Measurements from ENCODE around the gene STAT1.
"Not testable (repeated sequence)": the region's sequence is repeated elsewhere in the genome, so short reads cannot be mapped to it uniquely, and the experiment has no call there.

The STAT1 gene

DNA sequence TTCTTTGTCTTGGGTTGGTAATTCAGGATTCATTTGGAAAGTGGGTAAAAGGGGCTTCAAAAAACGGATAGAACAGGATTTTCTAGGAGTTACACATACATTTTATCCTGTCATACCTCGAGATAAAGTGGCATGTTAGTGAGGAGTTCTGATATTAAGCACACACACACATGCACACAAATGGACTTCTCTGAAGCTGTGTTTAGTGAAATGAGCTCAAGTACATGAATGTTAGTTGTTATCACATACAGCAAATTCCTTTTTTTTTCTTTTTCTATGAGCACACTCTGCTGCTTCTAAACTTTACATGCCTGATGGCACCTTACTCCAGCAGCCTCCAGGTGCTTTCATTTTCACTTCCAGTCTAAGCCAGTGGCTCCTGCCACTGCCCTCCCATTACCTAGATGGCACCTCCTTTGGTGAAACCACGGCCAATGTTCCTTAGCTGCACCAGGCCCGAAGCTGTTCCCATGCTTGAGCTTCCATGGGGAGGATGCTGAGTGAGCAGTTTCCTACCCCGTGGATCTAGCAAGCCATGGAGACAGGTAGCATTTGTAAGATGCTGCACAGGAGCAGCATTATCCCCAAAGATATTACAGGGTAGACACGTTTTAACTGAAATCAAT lies 49.7 kb downstream of the STAT1 start:
- Histone ChIP-seq H3K36me3 (ENCODE audit: insufficient read depth, low read length) (peaks cover 14% of the 10 kb centered on the region), H3K27me3 (ENCODE audit: control insufficient read depth in 1 of 2, insufficient read depth in 2 of 2, low read length in 2 of 2) (no peaks in the 10 kb centered on the region), H3K9me3 (ENCODE audit: low read length) (no peaks in the 10 kb centered on the region), H3K4me3 (ENCODE audit: low read depth in 1 of 2, low read length in 2 of 2) (no peak overlapping the region), H3K9ac (ENCODE audit: low read length) (no peak overlapping the region), H3K27ac (ENCODE audit: low read depth, low read length) (no peak overlapping the region), H3K4me1 (ENCODE audit: insufficient read depth, low read length) (no peaks in the 10 kb centered on the region)

DNA sequence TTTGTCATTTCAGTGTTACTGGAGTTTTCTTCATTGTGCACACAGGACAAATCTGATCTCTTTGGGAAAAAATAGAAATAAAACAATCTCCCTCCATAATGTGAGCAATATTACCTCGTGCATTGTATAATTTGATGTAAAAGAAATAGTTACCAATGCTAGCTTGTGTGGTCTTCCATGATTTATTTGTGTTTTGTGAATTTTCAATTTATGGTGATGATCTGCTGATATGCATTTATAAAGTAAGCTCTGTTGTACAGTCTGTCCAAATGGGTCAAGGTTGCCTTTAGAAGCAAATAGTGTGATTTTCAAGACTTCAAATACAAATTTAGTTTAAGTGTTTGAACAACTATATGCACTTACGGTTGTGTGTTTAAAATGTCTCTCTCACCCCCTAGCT lies 50.9 kb downstream of the STAT1 start:
- no peak overlapping the region for H3K4me3 ChIP-seq (ENCODE audit: low read depth in 1 of 2, low read length in 2 of 2)
- peaks cover 14% of the 10 kb centered on the region for H3K36me3 ChIP-seq (ENCODE audit: insufficient read depth, low read length)
- H3K27ac ChIP-seq (ENCODE audit: low read depth, low read length), result no peak overlapping the region
- no peaks in the 10 kb centered on the region for H3K9me3 ChIP-seq (ENCODE audit: low read length)
- H3K4me1 ChIP-seq (ENCODE audit: insufficient read depth, low read length), result no peaks in the 10 kb centered on the region
- no peak overlapping the region for H3K9ac ChIP-seq (ENCODE audit: low read length)
- H3K27me3 ChIP-seq (ENCODE audit: control insufficient read depth in 1 of 2, insufficient read depth in 2 of 2, low read length in 2 of 2), result no peaks in the 10 kb centered on the region

DNA sequence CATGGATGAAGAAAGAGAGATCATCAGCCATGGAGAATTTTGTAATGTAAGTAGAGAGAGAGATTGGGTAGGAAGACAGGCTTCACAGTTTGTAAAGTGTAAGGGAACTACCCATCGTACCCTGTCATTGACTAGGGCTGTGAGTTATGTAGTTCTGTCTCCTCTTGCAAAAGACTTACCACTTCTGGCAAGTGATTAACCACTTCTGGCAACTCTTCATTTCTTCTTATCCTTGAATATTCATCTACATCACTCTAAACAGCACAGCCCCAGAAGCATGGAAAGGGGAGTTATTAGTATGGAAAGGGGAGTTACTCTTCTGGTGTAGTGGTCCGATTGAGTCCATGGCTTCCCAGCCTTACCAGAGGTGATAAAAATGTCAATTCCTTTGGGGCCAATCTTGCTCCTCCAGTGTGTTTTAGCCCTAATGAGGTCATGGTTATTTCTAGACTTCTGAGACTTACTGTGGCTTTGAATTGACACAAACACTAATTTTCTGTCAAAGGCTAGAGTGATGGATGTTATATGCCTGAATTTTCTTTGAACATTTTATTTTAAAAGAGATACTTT lies 52.0 kb downstream of the STAT1 start:
- H3K36me3 ChIP-seq (ENCODE audit: insufficient read depth, low read length), result peaks cover 14% of the 10 kb centered on the region
- no peak overlapping the region for H3K4me3 ChIP-seq (ENCODE audit: low read depth in 1 of 2, low read length in 2 of 2)
- no peaks in the 10 kb centered on the region for H3K27me3 ChIP-seq (ENCODE audit: control insufficient read depth in 1 of 2, insufficient read depth in 2 of 2, low read length in 2 of 2)
- H3K27ac ChIP-seq (ENCODE audit: low read depth, low read length), result no peak overlapping the region
- H3K4me1 ChIP-seq (ENCODE audit: insufficient read depth, low read length), result no peaks in the 10 kb centered on the region
- no peak overlapping the region for H3K9ac ChIP-seq (ENCODE audit: low read length)
- no peaks in the 10 kb centered on the region for H3K9me3 ChIP-seq (ENCODE audit: low read length)

DNA sequence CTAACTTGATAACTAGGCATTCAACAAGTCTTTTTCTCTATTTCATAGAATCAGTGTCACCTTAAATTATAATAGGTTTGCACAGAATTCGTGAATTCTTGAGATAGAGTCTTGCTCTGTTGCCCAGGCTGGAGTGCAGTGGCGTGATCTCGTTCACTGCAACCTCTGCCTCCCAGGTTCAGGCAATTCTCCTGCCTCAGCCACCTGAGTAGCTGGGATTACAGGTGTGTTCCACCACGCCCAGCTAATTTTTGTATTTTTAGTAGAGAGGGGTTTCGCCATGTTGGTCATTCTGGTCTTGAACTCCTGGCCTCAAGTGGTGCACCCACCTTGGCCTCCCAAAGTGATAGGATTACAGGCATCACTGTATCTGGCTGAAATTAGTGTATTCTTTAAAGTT lies 52.9 kb downstream of the STAT1 start:
- H3K4me1 ChIP-seq (ENCODE audit: insufficient read depth, low read length); H3K9ac ChIP-seq (ENCODE audit: low read length); H3K9me3 ChIP-seq (ENCODE audit: low read length); H3K4me3 ChIP-seq (ENCODE audit: low read depth in 1 of 2, low read length in 2 of 2); H3K27ac ChIP-seq (ENCODE audit: low read depth, low read length); H3K27me3 ChIP-seq (ENCODE audit: control insufficient read depth in 1 of 2, insufficient read depth in 2 of 2, low read length in 2 of 2): not testable (repeated sequence)
- H3K36me3 ChIP-seq (ENCODE audit: insufficient read depth, low read length), result peaks cover 14% of the 10 kb centered on the region

DNA sequence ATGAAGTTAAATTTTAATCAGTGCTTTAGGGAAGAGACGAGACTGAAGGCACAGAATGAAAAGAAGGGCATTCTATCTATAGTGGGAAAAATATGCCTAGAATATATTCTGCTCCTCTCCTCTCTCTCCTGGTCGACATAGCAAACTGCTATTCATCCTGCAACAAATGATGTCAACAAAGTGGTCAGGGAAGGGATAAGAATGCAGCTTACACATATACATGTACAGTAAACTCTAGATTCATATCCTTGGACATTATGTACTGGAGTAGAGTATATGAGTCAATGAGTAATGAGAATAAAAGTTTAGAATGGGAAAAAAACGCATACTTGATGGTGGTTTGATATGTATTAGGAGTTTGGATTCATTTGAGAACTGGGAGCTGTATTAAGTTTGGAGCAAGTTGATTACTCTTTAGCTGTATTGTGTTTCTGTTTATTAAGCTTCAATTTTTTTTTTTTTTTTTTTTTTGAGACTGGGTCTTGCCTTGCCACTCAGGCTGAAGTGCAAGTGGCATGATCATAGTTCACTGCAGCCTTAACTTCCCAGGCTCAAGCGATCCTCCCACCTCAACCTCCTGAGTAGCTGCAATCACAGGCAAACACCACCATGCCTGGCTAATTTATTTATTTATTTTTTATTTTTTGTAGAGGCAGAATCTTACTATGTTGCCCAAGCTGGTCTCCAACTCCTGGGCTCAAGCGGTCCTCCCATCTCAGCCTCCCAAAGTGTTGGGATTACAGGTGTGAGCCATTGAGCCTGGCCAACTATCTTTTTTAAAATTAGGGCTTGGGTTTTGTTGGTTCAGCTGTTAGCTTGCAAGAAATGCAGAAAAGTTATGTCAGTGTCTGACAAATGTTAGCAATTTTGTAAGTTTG lies 53.8 kb downstream of the STAT1 start:
- H3K4me3 ChIP-seq (ENCODE audit: low read depth in 1 of 2, low read length in 2 of 2), result no peak overlapping the region
- H3K9me3 ChIP-seq (ENCODE audit: low read length), result no peaks in the 10 kb centered on the region
- H3K9ac ChIP-seq (ENCODE audit: low read length), result no peak overlapping the region
- no peaks in the 10 kb centered on the region for H3K27me3 ChIP-seq (ENCODE audit: control insufficient read depth in 1 of 2, insufficient read depth in 2 of 2, low read length in 2 of 2)
- H3K27ac ChIP-seq (ENCODE audit: low read depth, low read length), result no peak overlapping the region
- H3K4me1 ChIP-seq (ENCODE audit: insufficient read depth, low read length), result no peaks in the 10 kb centered on the region
- H3K36me3 ChIP-seq (ENCODE audit: insufficient read depth, low read length), result peaks cover 7% of the 10 kb centered on the region

DNA sequence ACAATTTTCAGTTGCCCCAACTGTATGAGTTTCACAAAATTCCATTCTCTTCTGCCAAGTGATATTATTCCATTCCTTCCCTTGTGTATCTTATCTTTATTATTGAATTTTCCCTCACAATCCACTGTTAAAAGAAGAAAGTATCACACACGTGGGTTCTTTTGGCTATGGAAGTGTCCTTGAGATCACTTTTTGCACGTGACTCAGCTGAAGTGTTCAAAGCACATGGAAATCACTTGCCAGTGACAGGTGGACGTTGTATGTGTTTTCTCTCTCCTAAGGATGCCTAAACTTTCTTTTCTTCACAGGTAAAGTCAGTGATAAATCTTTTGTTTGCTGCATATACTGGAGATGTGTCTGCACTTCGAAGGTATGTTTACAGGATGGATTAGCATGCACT lies 60.7 kb downstream of the STAT1 start:
- no peaks in the 10 kb centered on the region for H3K9me3 ChIP-seq (ENCODE audit: low read length)
- no peak overlapping the region for H3K27ac ChIP-seq (ENCODE audit: low read depth, low read length)
- H3K27me3 ChIP-seq (ENCODE audit: control insufficient read depth in 1 of 2, insufficient read depth in 2 of 2, low read length in 2 of 2), result no peaks in the 10 kb centered on the region
- H3K4me1 ChIP-seq (ENCODE audit: insufficient read depth, low read length), result peaks cover 1% of the 10 kb centered on the region
- H3K36me3 ChIP-seq (ENCODE audit: insufficient read depth, low read length), result no peaks in the 10 kb centered on the region
- no peak overlapping the region for H3K9ac ChIP-seq (ENCODE audit: low read length)
- H3K4me3 ChIP-seq (ENCODE audit: low read depth in 1 of 2, low read length in 2 of 2), result no peak overlapping the region

DNA sequence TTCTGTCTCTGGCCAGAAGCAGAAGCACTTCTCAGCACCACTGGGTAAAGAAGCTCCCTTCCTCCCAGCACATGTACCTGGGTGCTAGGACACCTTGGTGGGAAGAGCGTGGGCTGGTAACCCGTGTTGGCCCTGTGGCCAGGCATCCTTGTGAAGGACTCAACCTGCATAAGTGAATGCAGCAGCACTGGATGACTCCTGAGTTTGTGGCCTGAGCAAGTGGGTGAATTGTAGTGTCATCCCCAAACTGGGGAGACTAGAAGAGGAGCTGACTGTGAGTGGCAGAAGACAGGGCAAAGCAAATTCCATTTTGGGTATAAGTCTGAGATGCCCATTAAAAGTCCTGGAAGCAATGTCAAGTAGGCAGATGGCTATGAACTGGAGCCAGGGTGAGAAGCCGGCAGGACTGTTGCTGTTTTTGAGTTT lies 63.4 kb downstream of the STAT1 start:
- H3K27me3 ChIP-seq (ENCODE audit: control insufficient read depth in 1 of 2, insufficient read depth in 2 of 2, low read length in 2 of 2), result no peaks in the 10 kb centered on the region
- H3K4me3 ChIP-seq (ENCODE audit: low read depth in 1 of 2, low read length in 2 of 2), result no peak overlapping the region
- H3K27ac ChIP-seq (ENCODE audit: low read depth, low read length), result no peak overlapping the region
- H3K4me1 ChIP-seq (ENCODE audit: insufficient read depth, low read length), result peaks cover 20% of the 10 kb centered on the region
- no peak overlapping the region for H3K9ac ChIP-seq (ENCODE audit: low read length)
- no peaks in the 10 kb centered on the region for H3K9me3 ChIP-seq (ENCODE audit: low read length)
- H3K36me3 ChIP-seq (ENCODE audit: insufficient read depth, low read length), result no peaks in the 10 kb centered on the region

DNA sequence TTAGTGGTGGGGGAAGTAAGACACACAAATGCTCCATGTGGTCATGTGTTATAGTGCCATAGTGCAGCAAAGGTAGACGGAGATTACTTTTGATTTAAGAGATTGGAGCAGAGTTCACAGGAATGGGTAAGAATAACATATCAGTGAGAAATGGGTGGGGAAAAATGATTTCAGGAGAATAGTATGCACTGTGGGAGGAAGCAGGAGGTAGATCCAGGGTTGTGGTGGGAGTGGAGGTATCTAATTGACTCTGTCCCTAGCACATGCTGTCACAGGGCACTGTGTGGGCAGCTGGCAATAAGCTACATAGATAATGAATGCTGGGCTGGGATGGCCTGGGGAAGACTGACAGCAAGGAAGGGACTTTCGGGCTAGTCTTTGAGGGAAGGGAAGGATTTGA lies 65.3 kb downstream of the STAT1 start:
- H3K4me1 ChIP-seq (ENCODE audit: insufficient read depth, low read length), result peaks cover 20% of the 10 kb centered on the region
- no peak overlapping the region for H3K27ac ChIP-seq (ENCODE audit: low read depth, low read length)
- H3K36me3 ChIP-seq (ENCODE audit: insufficient read depth, low read length), result no peaks in the 10 kb centered on the region
- no peak overlapping the region for H3K4me3 ChIP-seq (ENCODE audit: low read depth in 1 of 2, low read length in 2 of 2)
- no peaks in the 10 kb centered on the region for H3K27me3 ChIP-seq (ENCODE audit: control insufficient read depth in 1 of 2, insufficient read depth in 2 of 2, low read length in 2 of 2)
- no peak overlapping the region for H3K9ac ChIP-seq (ENCODE audit: low read length)
- H3K9me3 ChIP-seq (ENCODE audit: low read length), result no peaks in the 10 kb centered on the region

DNA sequence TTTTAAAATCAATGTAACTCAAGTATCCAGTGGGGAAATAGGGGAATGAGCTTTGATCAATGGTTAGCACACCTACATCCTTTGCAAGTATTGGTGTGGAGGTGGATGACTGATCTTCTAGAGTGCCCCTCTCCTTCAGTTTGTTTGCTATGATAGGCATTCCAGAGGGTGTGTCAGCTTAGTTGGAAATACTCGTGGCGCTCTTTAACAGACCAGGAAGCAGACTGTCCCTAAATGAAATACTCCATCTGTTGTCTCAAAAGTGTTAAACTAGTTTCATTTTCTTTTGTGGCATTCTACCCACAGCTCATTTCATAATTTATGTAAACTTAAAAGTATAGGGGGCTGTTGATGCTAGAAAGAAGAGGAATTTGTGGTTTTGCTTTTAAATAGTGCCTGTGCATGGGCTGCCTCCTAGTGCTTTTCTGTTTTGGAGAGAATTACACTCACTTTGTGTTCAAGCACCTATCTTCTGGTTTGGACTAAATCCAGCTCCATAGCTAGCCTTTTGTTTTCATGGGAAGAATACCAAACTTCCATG lies 66.2 kb downstream of the STAT1 start:
- no peak overlapping the region for H3K27ac ChIP-seq (ENCODE audit: low read depth, low read length)
- no peaks in the 10 kb centered on the region for H3K27me3 ChIP-seq (ENCODE audit: control insufficient read depth in 1 of 2, insufficient read depth in 2 of 2, low read length in 2 of 2)
- no peaks in the 10 kb centered on the region for H3K36me3 ChIP-seq (ENCODE audit: insufficient read depth, low read length)
- H3K9ac ChIP-seq (ENCODE audit: low read length), result no peak overlapping the region
- H3K9me3 ChIP-seq (ENCODE audit: low read length), result no peaks in the 10 kb centered on the region
- H3K4me1 ChIP-seq (ENCODE audit: insufficient read depth, low read length), result peaks cover 20% of the 10 kb centered on the region
- no peak overlapping the region for H3K4me3 ChIP-seq (ENCODE audit: low read depth in 1 of 2, low read length in 2 of 2)

DNA sequence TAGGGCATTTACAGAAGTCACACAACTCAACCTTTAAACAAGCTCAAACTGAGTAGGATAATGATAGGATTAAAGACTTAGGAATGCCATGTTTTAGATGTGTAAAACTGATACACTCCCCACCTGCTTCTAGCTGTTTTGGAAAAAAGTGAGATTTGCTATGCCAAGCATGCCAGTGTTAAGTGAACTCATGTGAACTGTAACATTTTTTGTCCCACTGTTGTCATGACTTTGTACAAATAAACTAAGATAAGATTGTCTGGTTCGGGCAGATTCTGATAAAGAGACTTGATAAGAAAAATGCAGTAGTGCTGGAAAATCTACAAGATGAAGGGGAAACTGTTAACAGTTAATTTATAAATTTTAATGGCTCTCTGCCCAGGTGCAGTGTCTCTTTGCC lies 66.8 kb downstream of the STAT1 start:
- Histone ChIP-seq H3K36me3 (ENCODE audit: insufficient read depth, low read length) (no peaks in the 10 kb centered on the region), H3K27me3 (ENCODE audit: control insufficient read depth in 1 of 2, insufficient read depth in 2 of 2, low read length in 2 of 2) (no peaks in the 10 kb centered on the region), H3K9me3 (ENCODE audit: low read length) (no peaks in the 10 kb centered on the region), H3K27ac (ENCODE audit: low read depth, low read length) (no peak overlapping the region), H3K9ac (ENCODE audit: low read length) (no peak overlapping the region), H3K4me3 (ENCODE audit: low read depth in 1 of 2, low read length in 2 of 2) (no peak overlapping the region), H3K4me1 (ENCODE audit: insufficient read depth, low read length) (peaks cover 20% of the 10 kb centered on the region)

DNA sequence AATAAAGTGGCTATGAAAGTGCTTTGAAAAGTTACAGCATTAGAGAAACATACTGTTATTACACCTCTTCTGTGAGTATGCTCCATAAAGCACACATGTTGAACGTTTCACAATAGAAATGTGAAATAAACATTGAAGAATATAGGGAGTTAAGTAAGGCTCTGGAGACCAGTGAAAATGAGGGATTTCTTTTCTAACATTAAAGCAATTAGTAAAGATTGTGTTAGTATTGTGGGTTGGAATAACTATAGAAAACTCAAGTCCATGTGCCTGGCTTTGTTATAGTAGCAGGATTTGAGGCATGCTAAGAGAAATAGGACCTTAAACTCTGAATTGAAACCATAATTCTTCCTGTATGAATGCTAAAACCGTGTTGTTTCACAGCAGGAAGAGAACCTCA lies 70.3 kb downstream of the STAT1 start:
- Histone ChIP-seq H3K4me1 (ENCODE audit: insufficient read depth, low read length) (peaks cover 31% of the 10 kb centered on the region), H3K9me3 (ENCODE audit: low read length) (no peaks in the 10 kb centered on the region), H3K36me3 (ENCODE audit: insufficient read depth, low read length) (no peaks in the 10 kb centered on the region), H3K4me3 (ENCODE audit: low read depth in 1 of 2, low read length in 2 of 2) (no peak overlapping the region), H3K9ac (ENCODE audit: low read length) (no peak overlapping the region), H3K27ac (ENCODE audit: low read depth, low read length) (no peak overlapping the region), H3K27me3 (ENCODE audit: control insufficient read depth in 1 of 2, insufficient read depth in 2 of 2, low read length in 2 of 2) (no peaks in the 10 kb centered on the region)
